SK-N-SH treated with all-trans-retinoic acid at 6 μM for 48 hours (cell line): ENCODE measurements around the gene CDCA8.

Experiments used
- ATAC-seq: fragments of 200-7000 bp; cut with Tn5 transposase; 3 replicates; pipeline ENCODE4 v1.9.1; 2020; ENCODE audit warnings: mild to moderate bottlenecking, moderate library complexity
- ARNTL ChIP-seq: fragments of 450-650 bp; formaldehyde crosslinking; IDR thresholded peaks from 2 replicates; pipeline ENCODE4 v1.5.0; 2020; ENCODE audit warnings: low read depth, mild to moderate bottlenecking, moderate library complexity, borderline replicate concordance
- BACH2 ChIP-seq: fragments of 250-450 bp; sonication (Bioruptor Pico); IDR thresholded peaks from 2 replicates; pipeline ENCODE4 v1.9.0; 2021; ENCODE audit warnings: mild to moderate bottlenecking, borderline replicate concordance
- CSDC2 ChIP-seq: fragments of 250-450 bp; sonication (Bioruptor Pico); IDR thresholded peaks from 2 replicates; pipeline ENCODE4 v1.5.0; 2020; ENCODE audit warnings: mild to moderate bottlenecking, moderate library complexity
- ESRRG ChIP-seq: fragments of 250-450 bp; sonication (Bioruptor Pico); IDR thresholded peaks from 2 replicates; pipeline ENCODE4 v1.6.1; 2021; ENCODE audit warnings: mild to moderate bottlenecking
- GLIS3 ChIP-seq: fragments of 250-450 bp; sonication (Bioruptor Pico); IDR thresholded peaks from 2 replicates; pipeline ENCODE4 v1.5.0; 2020; ENCODE audit warnings: mild to moderate bottlenecking, moderate library complexity
- ISL1 ChIP-seq: fragments of 250-450 bp; sonication (Bioruptor Pico); IDR thresholded peaks from 2 replicates; pipeline ENCODE4 v2.1.2; 2022; ENCODE audit warnings: mild to moderate bottlenecking, moderate library complexity
- OSR1 ChIP-seq: fragments of 250-450 bp; sonication (Bioruptor Pico); IDR thresholded peaks from 2 replicates; pipeline ENCODE4 v1.8.0; 2022; ENCODE audit warnings: moderate library complexity, mild to moderate bottlenecking, inconsistent platforms
- PPARA ChIP-seq: fragments of 250-450 bp; sonication (Bioruptor Pico); IDR thresholded peaks from 2 replicates; pipeline ENCODE4 v1.5.0; 2020; ENCODE audit warnings: mild to moderate bottlenecking, borderline replicate concordance
- RARB ChIP-seq: fragments of 250-450 bp; sonication (Bioruptor Pico); IDR thresholded peaks from 2 replicates; pipeline ENCODE4 v1.8.0; 2021; ENCODE audit warnings: mild to moderate bottlenecking, moderate library complexity
- SNAI2 ChIP-seq: fragments of 250-450 bp; sonication (Bioruptor Pico); IDR thresholded peaks from 2 replicates; pipeline ENCODE4 v1.5.0; 2020; ENCODE audit warnings: mild to moderate bottlenecking, moderate library complexity
- TCF4 ChIP-seq: fragments of 250-450 bp; sonication (Bioruptor Pico); IDR thresholded peaks from 2 replicates; pipeline ENCODE4 v1.8.0; 2021; ENCODE audit warnings: mild to moderate bottlenecking, moderate library complexity, borderline replicate concordance
- TOX ChIP-seq: fragments of 250-450 bp; sonication (Bioruptor Pico); IDR thresholded peaks from 2 replicates; pipeline ENCODE4 v1.8.0; 2021; ENCODE audit warnings: mild to moderate bottlenecking, moderate library complexity, borderline replicate concordance
- ZFP3 ChIP-seq: fragments of 250-450 bp; sonication (Bioruptor Pico); IDR thresholded peaks from 2 replicates; pipeline ENCODE4 v1.5.0; 2020; ENCODE audit warnings: mild to moderate bottlenecking, moderate library complexity
- ZFP30 ChIP-seq: fragments of 450-650 bp; formaldehyde crosslinking; IDR thresholded peaks from 2 replicates; pipeline ENCODE4 v1.5.0; 2022; ENCODE audit warnings: mild to moderate bottlenecking, moderate library complexity
- ZNF565 ChIP-seq: fragments of 450-650 bp; formaldehyde crosslinking; conservative IDR thresholded peaks from 2 replicates; pipeline ENCODE4 v1.5.0; 2020; ENCODE audit warnings: low read depth, mild to moderate bottlenecking, moderate library complexity
- ZNF70 ChIP-seq: fragments of 450-650 bp; formaldehyde crosslinking; IDR thresholded peaks from 2 replicates; pipeline ENCODE4 v1.5.0; 2020; ENCODE audit warnings: mild to moderate bottlenecking, moderate library complexity
- ZNF8 ChIP-seq: fragments of 450-650 bp; formaldehyde crosslinking; IDR thresholded peaks from 2 replicates; pipeline ENCODE4 v1.5.0; 2020; ENCODE audit warnings: mild to moderate bottlenecking, moderate library complexity
- TF ChIP-seq, protein P1 (sequence below): fragments of 250-450 bp; sonication (Bioruptor Pico); IDR thresholded peaks from 2 replicates; pipeline ENCODE4 v1.5.1; 2020; ENCODE audit warnings: low read depth, mild to moderate bottlenecking, moderate library complexity
- TF ChIP-seq, protein P2 (sequence below): fragments of 250-450 bp; sonication (Bioruptor Pico); IDR thresholded peaks from 2 replicates; pipeline ENCODE4 v1.8.0; 2020; ENCODE audit warnings: mild to moderate bottlenecking, moderate library complexity, borderline replicate concordance
- TF ChIP-seq, protein P3 (sequence below): fragments of 250-450 bp; sonication (Bioruptor Pico); IDR thresholded peaks from 2 replicates; pipeline ENCODE4 v1.5.1; 2021; ENCODE audit warnings: mild to moderate bottlenecking, moderate library complexity
- TF ChIP-seq, protein P4 (sequence below): fragments of 250-450 bp; sonication (Bioruptor Pico); IDR thresholded peaks from 2 replicates; pipeline ENCODE4 v1.8.0; 2021; ENCODE audit warnings: low read depth, mild to moderate bottlenecking, moderate library complexity, borderline replicate concordance
- TF ChIP-seq, protein P5 (sequence below): fragments of 250-450 bp; sonication (Bioruptor Pico); IDR thresholded peaks from 2 replicates; pipeline ENCODE4 v1.5.0; 2020; ENCODE audit warnings: mild to moderate bottlenecking, moderate library complexity

CDCA8 gene

DNA sequence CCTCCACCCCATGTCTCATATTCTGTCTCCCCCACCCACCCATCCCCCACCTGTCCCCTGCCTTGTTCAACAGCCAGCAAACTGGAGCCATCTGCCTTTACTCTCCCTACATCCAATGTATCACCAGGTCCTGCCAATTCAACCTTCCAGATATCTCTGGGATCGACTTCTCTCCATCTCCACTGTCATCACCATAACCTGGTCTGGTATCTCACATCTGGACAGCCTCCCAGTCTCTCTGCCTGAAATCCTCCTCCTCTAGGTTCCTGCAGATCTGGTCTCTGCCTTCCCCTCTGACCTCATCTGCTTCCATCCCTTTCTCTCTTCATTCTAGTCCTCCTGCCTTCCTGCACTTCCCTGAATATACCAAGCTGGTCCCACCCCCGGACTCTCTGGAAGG is 22.2 kb upstream of the CDCA8 start:
- ATAC-seq, result no peak

DNA sequence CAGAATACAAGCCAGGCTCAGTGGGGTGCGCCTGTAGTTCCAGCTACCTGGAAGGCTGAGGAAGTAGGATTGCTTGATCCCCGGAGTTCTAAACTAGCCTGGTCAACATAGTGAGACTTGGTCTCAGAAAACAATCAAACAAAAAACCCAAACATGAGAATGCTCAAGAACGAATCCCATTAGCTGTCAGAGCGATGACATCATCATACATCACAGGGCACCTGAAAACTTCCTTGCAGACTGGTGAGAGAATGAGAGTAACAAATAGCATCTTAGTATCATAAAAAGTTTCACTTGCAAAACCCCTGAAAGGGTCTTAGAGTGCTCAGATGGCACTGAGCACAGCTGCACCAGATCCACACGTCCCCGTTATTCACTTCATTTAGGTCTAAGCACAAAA is 21.1 kb upstream of the CDCA8 start:
- no peak for ATAC-seq
- no peak for TF ChIP-seq ARNTL (CRISPR knock-in tag)
- no peak for TF ChIP-seq ZNF8 (CRISPR knock-in tag)
- no peak for TF ChIP-seq TOX (CRISPR knock-in tag)
- TF ChIP-seq SNAI2, result no peak
- TF ChIP-seq OSR1 (CRISPR knock-in tag), result no peak
- TF ChIP-seq, protein P1, sequence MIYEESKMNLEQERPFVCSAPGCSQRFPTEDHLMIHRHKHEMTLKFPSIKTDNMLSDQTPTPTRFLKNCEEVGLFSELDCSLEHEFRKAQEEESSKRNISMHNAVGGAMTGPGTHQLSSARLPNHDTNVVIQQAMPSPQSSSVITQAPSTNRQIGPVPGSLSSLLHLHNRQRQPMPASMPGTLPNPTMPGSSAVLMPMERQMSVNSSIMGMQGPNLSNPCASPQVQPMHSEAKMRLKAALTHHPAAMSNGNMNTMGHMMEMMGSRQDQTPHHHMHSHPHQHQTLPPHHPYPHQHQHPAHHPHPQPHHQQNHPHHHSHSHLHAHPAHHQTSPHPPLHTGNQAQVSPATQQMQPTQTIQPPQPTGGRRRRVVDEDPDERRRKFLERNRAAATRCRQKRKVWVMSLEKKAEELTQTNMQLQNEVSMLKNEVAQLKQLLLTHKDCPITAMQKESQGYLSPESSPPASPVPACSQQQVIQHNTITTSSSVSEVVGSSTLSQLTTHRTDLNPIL, result no peak
- TF ChIP-seq TCF4, result no peak
- no peak for TF ChIP-seq ZNF70 (CRISPR knock-in tag)
- TF ChIP-seq, all 23 proteins: peak for 0

More for the DNA sequence above, 22.2 kb upstream of the CDCA8 start:
- TF ChIP-seq ESRRG (CRISPR knock-in tag) (no peak), ZFP30 (no peak), ZNF70 (CRISPR knock-in tag) (no peak), ISL1 (CRISPR knock-in tag) (no peak)
- TF ChIP-seq, all 23 proteins: peak for 0

DNA sequence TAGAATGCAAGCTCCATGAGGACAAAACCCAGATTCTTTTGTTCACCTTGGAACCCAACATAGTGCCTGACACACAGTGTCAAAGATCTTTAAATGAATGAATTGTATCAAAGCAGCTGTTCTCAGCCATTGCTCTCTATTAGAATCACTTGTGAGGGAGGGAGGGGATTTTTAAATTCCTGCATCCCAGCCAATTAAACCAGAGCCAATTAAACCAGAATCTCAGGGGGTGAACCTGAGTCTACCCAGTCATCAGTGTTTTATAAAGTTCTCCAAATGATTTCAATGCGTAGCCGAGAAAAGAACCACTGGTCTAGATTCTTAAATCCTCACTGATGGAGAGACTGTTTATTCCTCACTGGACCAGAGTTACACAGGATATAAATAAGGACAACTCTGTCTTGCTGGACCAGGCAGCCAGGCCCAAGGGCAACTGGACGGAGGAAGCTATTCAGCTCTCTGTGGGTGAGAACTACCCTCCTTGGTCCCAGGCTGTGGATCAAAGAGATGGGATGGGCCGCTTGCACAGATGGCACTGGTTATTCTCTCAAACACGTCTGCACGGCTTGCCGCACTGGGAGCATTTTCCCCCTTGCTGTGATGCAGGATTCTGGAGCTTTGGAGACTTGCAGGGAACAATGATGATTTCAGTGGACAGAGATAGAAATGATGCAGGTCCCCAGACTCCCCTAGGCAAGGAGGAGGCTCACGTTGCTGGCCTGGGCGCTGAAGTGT is 20.0 kb upstream of the CDCA8 start:
- no peak for ATAC-seq
- no peak for TF ChIP-seq ZNF565 (CRISPR knock-in tag)
- no peak for TF ChIP-seq GLIS3 (CRISPR knock-in tag)
- TF ChIP-seq, protein P2, sequence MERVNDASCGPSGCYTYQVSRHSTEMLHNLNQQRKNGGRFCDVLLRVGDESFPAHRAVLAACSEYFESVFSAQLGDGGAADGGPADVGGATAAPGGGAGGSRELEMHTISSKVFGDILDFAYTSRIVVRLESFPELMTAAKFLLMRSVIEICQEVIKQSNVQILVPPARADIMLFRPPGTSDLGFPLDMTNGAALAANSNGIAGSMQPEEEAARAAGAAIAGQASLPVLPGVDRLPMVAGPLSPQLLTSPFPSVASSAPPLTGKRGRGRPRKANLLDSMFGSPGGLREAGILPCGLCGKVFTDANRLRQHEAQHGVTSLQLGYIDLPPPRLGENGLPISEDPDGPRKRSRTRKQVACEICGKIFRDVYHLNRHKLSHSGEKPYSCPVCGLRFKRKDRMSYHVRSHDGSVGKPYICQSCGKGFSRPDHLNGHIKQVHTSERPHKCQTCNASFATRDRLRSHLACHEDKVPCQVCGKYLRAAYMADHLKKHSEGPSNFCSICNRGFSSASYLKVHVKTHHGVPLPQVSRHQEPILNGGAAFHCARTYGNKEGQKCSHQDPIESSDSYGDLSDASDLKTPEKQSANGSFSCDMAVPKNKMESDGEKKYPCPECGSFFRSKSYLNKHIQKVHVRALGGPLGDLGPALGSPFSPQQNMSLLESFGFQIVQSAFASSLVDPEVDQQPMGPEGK (CRISPR knock-in tag), result no peak
- TF ChIP-seq, protein P3, sequence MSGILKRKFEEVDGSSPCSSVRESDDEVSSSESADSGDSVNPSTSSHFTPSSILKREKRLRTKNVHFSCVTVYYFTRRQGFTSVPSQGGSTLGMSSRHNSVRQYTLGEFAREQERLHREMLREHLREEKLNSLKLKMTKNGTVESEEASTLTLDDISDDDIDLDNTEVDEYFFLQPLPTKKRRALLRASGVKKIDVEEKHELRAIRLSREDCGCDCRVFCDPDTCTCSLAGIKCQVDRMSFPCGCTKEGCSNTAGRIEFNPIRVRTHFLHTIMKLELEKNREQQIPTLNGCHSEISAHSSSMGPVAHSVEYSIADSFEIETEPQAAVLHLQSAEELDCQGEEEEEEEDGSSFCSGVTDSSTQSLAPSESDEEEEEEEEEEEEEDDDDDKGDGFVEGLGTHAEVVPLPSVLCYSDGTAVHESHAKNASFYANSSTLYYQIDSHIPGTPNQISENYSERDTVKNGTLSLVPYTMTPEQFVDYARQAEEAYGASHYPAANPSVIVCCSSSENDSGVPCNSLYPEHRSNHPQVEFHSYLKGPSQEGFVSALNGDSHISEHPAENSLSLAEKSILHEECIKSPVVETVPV (CRISPR knock-in tag), result no peak
- TF ChIP-seq TCF4, result no peak
- TF ChIP-seq ARNTL (CRISPR knock-in tag), result no peak
- TF ChIP-seq RARB (CRISPR knock-in tag), result no peak
- TF ChIP-seq, protein P4, sequence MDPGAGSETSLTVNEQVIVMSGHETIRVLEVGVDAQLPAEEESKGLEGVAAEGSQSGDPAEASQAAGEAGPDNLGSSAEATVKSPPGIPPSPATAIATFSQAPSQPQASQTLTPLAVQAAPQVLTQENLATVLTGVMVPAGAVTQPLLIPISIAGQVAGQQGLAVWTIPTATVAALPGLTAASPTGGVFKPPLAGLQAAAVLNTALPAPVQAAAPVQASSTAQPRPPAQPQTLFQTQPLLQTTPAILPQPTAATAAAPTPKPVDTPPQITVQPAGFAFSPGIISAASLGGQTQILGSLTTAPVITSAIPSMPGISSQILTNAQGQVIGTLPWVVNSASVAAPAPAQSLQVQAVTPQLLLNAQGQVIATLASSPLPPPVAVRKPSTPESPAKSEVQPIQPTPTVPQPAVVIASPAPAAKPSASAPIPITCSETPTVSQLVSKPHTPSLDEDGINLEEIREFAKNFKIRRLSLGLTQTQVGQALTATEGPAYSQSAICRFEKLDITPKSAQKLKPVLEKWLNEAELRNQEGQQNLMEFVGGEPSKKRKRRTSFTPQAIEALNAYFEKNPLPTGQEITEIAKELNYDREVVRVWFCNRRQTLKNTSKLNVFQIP, result no peak
- TF ChIP-seq, protein P5, sequence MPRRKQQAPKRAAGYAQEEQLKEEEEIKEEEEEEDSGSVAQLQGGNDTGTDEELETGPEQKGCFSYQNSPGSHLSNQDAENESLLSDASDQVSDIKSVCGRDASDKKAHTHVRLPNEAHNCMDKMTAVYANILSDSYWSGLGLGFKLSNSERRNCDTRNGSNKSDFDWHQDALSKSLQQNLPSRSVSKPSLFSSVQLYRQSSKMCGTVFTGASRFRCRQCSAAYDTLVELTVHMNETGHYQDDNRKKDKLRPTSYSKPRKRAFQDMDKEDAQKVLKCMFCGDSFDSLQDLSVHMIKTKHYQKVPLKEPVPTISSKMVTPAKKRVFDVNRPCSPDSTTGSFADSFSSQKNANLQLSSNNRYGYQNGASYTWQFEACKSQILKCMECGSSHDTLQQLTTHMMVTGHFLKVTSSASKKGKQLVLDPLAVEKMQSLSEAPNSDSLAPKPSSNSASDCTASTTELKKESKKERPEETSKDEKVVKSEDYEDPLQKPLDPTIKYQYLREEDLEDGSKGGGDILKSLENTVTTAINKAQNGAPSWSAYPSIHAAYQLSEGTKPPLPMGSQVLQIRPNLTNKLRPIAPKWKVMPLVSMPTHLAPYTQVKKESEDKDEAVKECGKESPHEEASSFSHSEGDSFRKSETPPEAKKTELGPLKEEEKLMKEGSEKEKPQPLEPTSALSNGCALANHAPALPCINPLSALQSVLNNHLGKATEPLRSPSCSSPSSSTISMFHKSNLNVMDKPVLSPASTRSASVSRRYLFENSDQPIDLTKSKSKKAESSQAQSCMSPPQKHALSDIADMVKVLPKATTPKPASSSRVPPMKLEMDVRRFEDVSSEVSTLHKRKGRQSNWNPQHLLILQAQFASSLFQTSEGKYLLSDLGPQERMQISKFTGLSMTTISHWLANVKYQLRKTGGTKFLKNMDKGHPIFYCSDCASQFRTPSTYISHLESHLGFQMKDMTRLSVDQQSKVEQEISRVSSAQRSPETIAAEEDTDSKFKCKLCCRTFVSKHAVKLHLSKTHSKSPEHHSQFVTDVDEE (CRISPR knock-in tag), result no peak
- no peak for TF ChIP-seq OSR1 (CRISPR knock-in tag)
- no peak for TF ChIP-seq ESRRG (CRISPR knock-in tag)
- TF ChIP-seq ZNF8 (CRISPR knock-in tag), result no peak
- no peak for TF ChIP-seq ZFP3
- TF ChIP-seq BACH2, result no peak
- TF ChIP-seq ZFP30, result no peak
- TF ChIP-seq SNAI2, result no peak
- TF ChIP-seq ISL1 (CRISPR knock-in tag), result no peak
- TF ChIP-seq CSDC2, result no peak
- no peak for TF ChIP-seq PPARA
- no peak for TF ChIP-seq TOX (CRISPR knock-in tag)
